Dedifferentiated amniotic fluid mesenchymal stem cell (primary cell): ENCODE measurements around the gene EFCC1.
"Not testable (repeated sequence)": the region's sequence is repeated elsewhere in the genome, so short reads cannot be mapped to it uniquely, and the experiment has no call there.

Experiments
- DNase-seq: peaks from one replicate; pipeline ENCODE4 v3.0.0-alpha.2; 2016; ENCODE audit errors: extremely low spot score

Gene EFCC1

GRCh38 chr3:129054605-129055104 is 53.6 kb downstream of the EFCC1 start:
- no peak for DNase-seq

- no peak for DNase-seq
These were observed 55.5 kb downstream of the EFCC1 start for GRCh38 chr3:129056451-129057173.

GRCh38 chr3:129057249-129057648 is 56.1 kb downstream of the EFCC1 start:
- no peak for DNase-seq

- DNase-seq: no peak
These were observed 57.5 kb downstream of the EFCC1 start for GRCh38 chr3:129058441-129059200.

- no peak for DNase-seq
These were observed 58.3 kb downstream of the EFCC1 start for GRCh38 chr3:129059311-129059958.

GRCh38 chr3:129060276-129061022 is 59.3 kb downstream of the EFCC1 start, which contains the start of gene GP9:
TSS of gene GP9 (plus strand) at chr3:129060779. CDS start at chr3:129061740, 961 bp downstream.
- no peak for DNase-seq

- no peak for DNase-seq
These were observed 60.2 kb downstream of the EFCC1 start for GRCh38 chr3:129061023-129061887.

GRCh38 chr3:129061888-129062834 is 61.1 kb downstream of the EFCC1 start:
- no peak for DNase-seq

GRCh38 chr3:129063091-129063640 is 62.1 kb downstream of the EFCC1 start:
- DNase-seq: no peak

- no peak for DNase-seq
These were observed 62.9 kb downstream of the EFCC1 start for GRCh38 chr3:129063841-129064482.

GRCh38 chr3:129065016-129065719 is 64.1 kb downstream of the EFCC1 start:
- no peak for DNase-seq

- no peak for DNase-seq
These were observed 64.6 kb downstream of the EFCC1 start for GRCh38 chr3:129065720-129066073.

- DNase-seq: not testable (repeated sequence)
These were observed 66.6 kb downstream of the EFCC1 start for GRCh38 chr3:129067719-129068118.

- no peak for DNase-seq
These were observed 67.3 kb downstream of the EFCC1 start for GRCh38 chr3:129068291-129068886.

GRCh38 chr3:129069313-129070085 is 68.4 kb downstream of the EFCC1 start:
- DNase-seq: not testable (repeated sequence)

- no peak for DNase-seq
These were observed 69.2 kb downstream of the EFCC1 start for GRCh38 chr3:129070086-129070885.
